NCI-H2171 treated with DMSO at 0.1 percent for 48 hours (cell line): ENCODE measurements around the gene ABTB1.
A peak's percentile ranks its signal among the peaks of the same experiment; 100 is the strongest.
"Not testable (repeated sequence)": the region's sequence is repeated elsewhere in the genome, so short reads cannot be mapped to it uniquely, and the experiment has no call there.

ENCODE experiments used
- DNase-seq: peaks from one replicate; lab custom pipeline; 2025; lab: John Stamatoyannopoulos, UW

Gene ABTB1

GRCh38 chr3:127704840-127705239, 32.1 kb downstream of the ABTB1 start:
- DNase-seq = not testable (repeated sequence)

GRCh38 chr3:127706312-127706711, 33.6 kb downstream of the ABTB1 start:
- peak; percentile 14 for DNase-seq

DNA sequence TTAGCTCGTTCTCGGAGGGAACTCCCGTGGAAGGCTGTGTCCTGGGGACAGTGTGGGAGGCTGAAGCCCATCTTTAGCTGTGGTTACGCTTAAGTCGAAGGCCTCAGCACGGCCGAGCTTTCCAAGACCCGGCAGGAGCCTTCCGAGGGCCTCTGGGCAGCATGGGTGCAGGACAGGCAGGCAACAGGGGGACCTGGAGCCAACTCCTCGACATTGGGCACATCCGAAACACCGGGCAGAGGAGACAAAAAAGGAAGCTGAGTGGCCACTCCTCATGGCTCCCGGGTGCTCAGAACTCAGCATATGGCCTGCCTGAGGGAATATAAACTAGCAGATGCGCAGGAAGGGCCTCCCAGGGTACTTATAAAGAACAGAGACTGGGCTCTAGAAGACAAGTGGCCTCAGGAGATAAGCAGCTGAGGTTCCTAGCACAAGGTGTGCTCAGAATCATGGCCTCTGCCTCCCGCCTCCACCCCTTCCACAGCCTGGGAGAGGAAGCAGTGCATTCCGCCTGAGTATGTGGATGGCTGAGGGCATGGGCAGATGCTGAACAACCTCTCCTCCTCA, 34.1 kb downstream of the ABTB1 start:
- DNase-seq = peak; percentile 64

DNA sequence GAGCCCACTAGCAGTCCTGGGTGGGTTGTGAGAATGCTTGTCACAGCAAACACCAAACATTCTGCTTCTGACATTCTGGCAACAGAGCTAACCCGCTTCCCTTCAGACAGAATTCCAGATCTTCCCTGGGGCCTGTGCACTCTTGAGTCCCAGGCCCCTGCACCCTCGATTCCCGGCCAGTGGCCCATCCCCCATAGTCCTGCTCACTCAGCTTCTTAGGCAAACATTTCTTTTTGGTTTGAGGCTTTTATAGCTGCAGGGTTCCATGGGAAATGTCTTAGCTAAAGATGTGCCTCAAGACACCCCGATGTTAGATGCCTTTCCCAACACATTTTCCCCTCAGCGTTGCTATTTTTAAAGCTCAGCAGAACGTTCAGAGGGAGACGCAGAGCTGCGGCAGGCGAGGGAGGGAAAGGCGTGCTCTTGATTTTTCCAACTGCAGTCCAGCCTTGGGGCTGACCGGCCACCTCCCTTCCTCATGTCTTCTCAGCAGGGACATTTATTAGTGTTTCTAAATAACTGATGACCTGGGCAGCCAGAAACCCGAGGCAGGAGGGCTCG, 35.2 kb downstream of the ABTB1 start:
- DNase-seq = no peak

GRCh38 chr3:127708837-127709236, 36.1 kb downstream of the ABTB1 start:
- DNase-seq = no peak

DNA sequence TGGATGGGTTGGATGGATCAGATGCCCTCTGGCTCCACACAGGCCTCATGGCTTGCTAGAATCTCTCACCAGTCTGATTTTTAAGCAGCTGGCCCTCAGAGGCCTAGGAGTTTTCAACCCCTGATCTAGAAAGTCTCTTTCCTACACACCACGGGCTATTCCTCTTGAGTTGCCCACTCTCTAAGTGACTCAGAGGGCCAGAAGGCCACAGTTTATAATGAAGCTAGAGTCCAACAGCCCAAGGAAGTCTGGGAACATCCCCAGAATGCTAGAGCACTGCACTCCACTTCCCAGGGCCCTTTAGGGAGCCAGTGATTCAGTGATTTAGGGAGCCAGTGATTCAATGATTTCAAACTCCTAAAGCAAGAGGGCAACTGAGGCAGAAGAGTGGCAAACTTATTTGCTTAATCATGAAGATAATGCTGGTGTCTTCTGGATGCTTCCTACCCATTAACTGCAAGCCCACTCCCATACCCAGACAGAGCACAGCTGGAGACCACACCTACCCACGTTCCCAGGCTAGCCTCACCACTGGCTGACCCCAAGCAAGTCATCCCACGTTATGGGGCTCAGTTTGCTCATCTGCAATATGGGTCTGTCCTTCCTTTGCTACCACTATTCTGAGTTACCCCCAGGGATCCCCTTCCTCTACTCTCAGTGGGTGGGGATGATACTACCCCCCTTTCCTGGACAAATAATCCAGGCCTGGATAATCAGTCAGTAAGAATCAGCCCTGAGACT, 36.7 kb downstream of the ABTB1 start:
- DNase-seq = no peak

- no peak for DNase-seq
Observed at GRCh38 chr3:127710155-127710941, 37.6 kb downstream of the ABTB1 start.

- DNase-seq = peak; percentile 31
Observed at GRCh38 chr3:127711021-127711695, 38.4 kb downstream of the ABTB1 start.

DNA sequence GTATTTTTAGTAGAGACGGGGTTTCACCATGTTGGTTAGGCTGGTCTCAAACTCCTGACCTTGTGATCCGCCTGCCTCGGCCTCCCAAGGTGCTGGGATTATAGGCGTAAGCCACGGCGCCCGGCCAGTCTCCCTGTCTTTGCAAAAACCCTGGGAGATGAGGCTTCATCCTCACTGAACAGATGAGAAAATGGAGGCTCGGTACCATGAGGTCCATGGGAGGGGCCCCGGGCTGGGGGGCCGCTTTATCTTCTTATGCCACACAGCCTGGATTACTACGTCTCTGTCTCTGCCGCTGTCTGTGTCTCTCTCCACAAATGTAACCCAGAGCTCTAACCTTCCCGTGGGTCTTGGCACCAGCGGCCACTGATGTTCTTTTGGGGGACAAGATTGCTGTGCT, 39.1 kb downstream of the ABTB1 start:
- DNase-seq = no peak

GRCh38 chr3:127712461-127712860, 39.7 kb downstream of the ABTB1 start:
- DNase-seq = no peak

- no peak for DNase-seq
Observed at GRCh38 chr3:127712881-127713771, 40.4 kb downstream of the ABTB1 start.

- DNase-seq = no peak
Observed at GRCh38 chr3:127714125-127714571, 41.4 kb downstream of the ABTB1 start.

DNA sequence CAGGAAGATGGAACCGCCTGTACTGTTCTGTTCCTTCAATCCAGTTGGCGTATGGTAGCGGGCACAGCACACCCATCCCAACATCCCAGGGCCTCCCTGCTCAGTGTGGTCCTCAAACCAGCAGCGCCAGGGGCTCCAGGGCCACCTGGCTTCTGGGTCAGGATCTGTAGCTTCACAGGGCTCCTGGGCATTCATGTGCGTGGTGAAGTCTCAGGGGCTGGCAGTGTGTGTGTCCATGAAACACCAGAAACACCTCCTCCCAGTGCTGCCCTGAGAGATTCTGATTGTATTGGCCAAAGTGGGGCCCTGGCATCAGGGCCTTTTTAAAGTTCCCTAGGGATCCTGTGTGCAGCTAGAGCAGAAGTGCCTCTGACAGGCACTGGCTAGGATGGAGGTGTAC, 42.1 kb downstream of the ABTB1 start:
- no peak for DNase-seq

DNA sequence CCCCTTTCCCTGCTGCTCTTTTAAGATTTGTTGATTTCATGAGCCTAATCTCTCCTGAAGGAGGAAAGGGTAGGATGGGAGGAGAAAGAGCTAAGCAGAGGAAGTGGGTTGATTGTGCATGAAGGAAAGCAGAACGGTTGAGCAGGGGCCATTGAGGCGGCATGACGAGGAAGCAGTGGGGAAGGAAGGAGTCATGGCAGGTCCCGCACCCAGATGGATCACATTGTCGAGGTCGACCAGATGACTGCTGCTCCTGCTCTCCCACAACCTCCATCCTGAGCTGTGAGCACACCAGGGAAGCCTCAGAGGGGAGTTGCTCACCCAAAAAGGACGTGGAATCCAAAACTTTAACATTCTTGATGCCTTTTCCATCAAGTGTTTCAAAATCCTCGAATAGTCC, 42.8 kb downstream of the ABTB1 start:
- no peak for DNase-seq

GRCh38 chr3:127716384-127716783, 43.6 kb downstream of the ABTB1 start:
- no peak for DNase-seq

DNA sequence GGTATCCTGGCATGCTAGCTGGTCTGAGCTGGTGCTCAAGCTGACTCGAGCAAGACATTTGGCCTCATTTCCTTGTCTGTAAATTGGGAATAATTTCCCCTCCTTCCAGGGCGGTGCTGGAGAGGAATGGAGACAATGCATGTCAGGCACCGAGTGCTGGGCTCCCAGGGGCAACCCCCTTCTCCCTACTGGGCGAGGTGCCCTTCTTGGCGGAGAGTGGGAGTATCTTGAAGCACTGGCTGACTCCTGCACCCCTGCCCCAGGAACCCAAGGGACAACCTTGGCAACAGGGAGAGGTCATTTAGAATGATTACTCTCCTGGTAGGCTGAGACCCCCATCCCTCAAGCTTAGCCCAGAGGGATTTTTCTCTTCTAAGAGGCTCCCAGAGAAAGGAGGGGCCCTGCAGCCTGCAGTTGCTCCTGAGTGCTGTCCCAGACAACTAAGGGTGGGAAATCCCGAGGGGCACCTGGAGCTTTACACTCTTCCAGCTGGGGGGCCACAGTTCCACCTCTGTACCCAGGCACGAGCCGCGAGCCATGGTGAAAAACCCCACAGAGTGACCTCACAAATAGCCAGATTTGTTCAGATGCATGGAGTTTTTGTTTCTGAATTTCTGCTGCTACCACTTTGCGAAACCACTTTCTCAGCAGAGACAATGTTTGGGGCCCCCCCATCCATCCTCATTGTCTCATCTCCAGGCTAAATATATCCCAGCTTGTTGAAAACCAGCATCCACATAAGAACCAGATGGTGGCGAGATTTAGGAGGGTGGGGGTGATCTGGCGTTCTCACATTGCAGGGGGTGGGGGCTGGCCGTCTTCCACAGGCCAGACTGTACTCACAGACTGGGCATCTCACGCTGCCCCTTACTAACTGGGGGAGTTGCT, 44.8 kb downstream of the ABTB1 start:
- peak; percentile 47 for DNase-seq

DNA sequence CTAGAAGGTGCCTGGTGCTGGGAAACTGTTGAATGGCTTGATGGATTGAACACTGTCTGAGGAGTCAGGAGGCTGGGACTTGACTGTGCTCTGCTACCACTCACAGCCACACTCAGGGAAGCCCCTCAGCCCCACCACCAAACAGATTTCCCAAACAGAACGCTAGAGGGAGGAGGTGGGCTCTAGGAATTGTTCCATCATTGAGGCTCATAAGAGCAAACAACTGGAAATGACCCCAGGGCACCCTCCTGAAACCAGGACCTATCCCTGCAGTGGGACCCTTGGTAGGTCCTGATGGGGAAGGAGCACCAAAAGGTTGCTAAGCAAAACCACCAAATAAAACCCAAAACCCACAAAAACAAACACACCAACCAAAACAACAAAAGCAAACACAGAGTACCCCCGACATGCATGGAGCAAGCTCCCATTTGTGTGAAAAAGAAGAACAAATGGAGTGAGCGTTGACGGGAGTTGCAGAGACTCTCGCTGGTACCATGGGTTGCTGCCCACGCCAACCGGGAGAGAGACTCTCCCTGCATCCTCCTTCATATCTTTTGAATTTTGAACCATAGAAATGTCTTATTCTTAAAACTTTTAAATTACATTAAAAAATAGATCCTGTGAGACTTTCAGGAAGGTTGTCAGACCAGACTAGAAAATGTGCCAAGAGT, 45.6 kb downstream of the ABTB1 start:
- peak; percentile 47 for DNase-seq

DNA sequence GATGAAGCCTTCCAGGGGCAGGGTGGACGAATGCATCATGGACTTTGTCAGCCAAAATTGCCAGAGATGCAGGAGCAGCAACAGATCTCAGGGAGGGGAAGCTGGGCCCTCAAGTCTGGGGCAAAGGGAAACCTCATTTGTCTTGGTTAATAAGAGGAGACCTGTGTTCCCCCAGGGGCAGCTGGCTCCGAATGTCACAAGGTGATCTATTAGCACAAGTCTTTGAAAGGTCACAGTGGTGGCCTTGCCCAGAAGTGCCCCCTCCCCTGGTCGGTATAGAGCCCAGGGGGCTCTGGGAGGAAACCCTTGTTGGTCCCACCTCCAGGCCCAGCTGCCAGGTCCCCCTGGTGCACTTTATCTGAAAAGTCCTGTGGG, 46.2 kb downstream of the ABTB1 start:
- DNase-seq = no peak

DNA sequence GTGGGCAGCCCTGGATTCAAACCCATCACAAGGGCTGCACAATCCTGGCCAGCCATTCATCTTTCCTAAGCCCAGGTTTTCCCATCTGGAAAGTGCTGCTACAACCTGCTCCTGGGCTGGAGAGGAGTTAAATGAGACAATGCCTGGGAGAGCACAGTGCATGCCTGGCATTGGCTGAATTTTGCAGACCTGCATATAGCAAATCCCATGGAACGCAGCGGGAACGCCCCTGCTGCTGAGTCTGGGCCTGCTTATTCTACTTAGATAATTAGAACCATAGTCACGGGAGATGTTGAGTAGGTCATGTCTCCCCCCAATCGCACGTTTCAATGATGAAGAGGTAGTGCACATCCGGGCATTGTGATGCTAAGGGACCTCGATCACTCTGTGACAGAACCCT, 46.6 kb downstream of the ABTB1 start:
- DNase-seq = no peak
